ENCODE measurements around the gene SLC16A1. TPM values are rescaled to one million over a fixed set of nuclear protein-coding genes. Genes with fewer than 3 reads are reported as not detected.

The SLC16A1 gene
- total and polyA plus RNA-seq, 7 experiments from 2014 or later, result 8.7 to 43.6 (median 12.5) TPM

GRCh38 chr1:112923234-112923958 is 32.6 kb downstream of the SLC16A1 start:
- POLR2A ChIA-PET, result no interaction called here

GRCh38 chr1:112911506-112912220 is 44.3 kb downstream of the SLC16A1 start:
- ChIA-PET POLR2A (no interaction called here), CTCF (no interaction called here)
- ATAC-seq (no peak), DNase-seq (no peak)
- Mint-ChIP-seq H3K4me1 (peaks cover 0 to 2% (median 0%) of the 10 kb centered on the region in 7 donors), H3K27me3 (no peaks in the 10 kb centered on the region), H3K27ac (peak overlapping the region in 1 of 9 donors; percentile 23), H3K9me3 (no peaks in the 10 kb centered on the region), H3K4me3 (no peak overlapping the region), H3K36me3 (peaks cover 12 to 34% (median 26%) of the 10 kb centered on the region in 5 donors)
- intact Hi-C loops (cut with micrococcal nuclease), result no loop called here
- no peak overlapping the region for H3K27ac ChIP-seq (ENCODE audit: low read depth, low read length)
- no peak overlapping the region for H3K4me3 ChIP-seq (ENCODE audit: low read length)
- no peaks in the 10 kb centered on the region for H3K27me3 ChIP-seq (ENCODE audit: control insufficient read depth in 2 of 2, insufficient read depth in 2 of 2, low read length in 2 of 2)
- H3K4me1 ChIP-seq (ENCODE audit: control insufficient read depth in 2 of 2, insufficient read depth in 2 of 2, low read length in 2 of 2), result no peaks in the 10 kb centered on the region
- no peaks in the 10 kb centered on the region for H3K9me3 ChIP-seq (ENCODE audit: control insufficient read depth in 2 of 3, low read length in 3 of 3)
- peaks cover 0 to 5% (median 0%) of the 10 kb centered on the region in 3 experiments for H3K36me3 ChIP-seq (ENCODE audit: control insufficient read depth in 2 of 3, insufficient read depth in 3 of 3, low read length in 3 of 3)

More at GRCh38 chr1:112923234-112923958, 32.6 kb downstream of the SLC16A1 start:
- H3K4me3 ChIP-seq (ENCODE audit: low read length), result no peak overlapping the region
- Mint-ChIP-seq H3K36me3 (peaks cover 0 to 44% (median 26%) of the 10 kb centered on the region in 5 donors), H3K4me3 (no peak overlapping the region), H3K27ac (no peak overlapping the region), H3K4me1 (peaks cover 0 to 6% (median 0%) of the 10 kb centered on the region in 7 donors), H3K9me3 (no peaks in the 10 kb centered on the region), H3K27me3 (no peaks in the 10 kb centered on the region)
- no peak overlapping the region for H3K27ac ChIP-seq (ENCODE audit: low read depth, low read length)
- no peaks in the 10 kb centered on the region for H3K4me1 ChIP-seq (ENCODE audit: control insufficient read depth in 2 of 2, insufficient read depth in 2 of 2, low read length in 2 of 2)
- no peaks in the 10 kb centered on the region for H3K27me3 ChIP-seq (ENCODE audit: control insufficient read depth in 2 of 2, insufficient read depth in 2 of 2, low read length in 2 of 2)
- CTCF ChIA-PET, result no interaction called here
- ATAC-seq (no peak), DNase-seq (no peak)
- peaks cover 0 to 12% (median 0%) of the 10 kb centered on the region in 3 experiments for H3K36me3 ChIP-seq (ENCODE audit: control insufficient read depth in 2 of 3, insufficient read depth in 3 of 3, low read length in 3 of 3)
- intact Hi-C loops (cut with micrococcal nuclease), result no loop called here
- no peaks in the 10 kb centered on the region for H3K9me3 ChIP-seq (ENCODE audit: control insufficient read depth in 2 of 3, low read length in 3 of 3)

GRCh38 chr1:112909847-112910246 is 46.1 kb downstream of the SLC16A1 start:
- ATAC-seq (no peak), DNase-seq (no peak)
- H3K4me1 Mint-ChIP-seq, result peaks cover 0 to 10% (median 0%) of the 10 kb centered on the region in 7 donors
- ChIA-PET POLR2A (interaction anchor here (0.6 kb wide), 1 partner anchor 130 kb away, joined by 3 read pairs; no protein-coding TSS in a partner anchor), CTCF (no interaction called here)
- intact Hi-C loops (cut with micrococcal nuclease), result loop anchor here in 1 of 2 donors (10.0 kb wide), 1 partner anchor 45 kb away; the partner anchor contains the start of gene SLC16A1
- no peaks in the 10 kb centered on the region for H3K4me1 ChIP-seq (ENCODE audit: control insufficient read depth in 2 of 2, insufficient read depth in 2 of 2, low read length in 2 of 2)
- peaks cover 0 to 4% (median 0%) of the 10 kb centered on the region in 3 experiments for H3K36me3 ChIP-seq (ENCODE audit: control insufficient read depth in 2 of 3, insufficient read depth in 3 of 3, low read length in 3 of 3)
- no peaks in the 10 kb centered on the region for H3K27me3 ChIP-seq (ENCODE audit: control insufficient read depth in 2 of 2, insufficient read depth in 2 of 2, low read length in 2 of 2)
- no peak overlapping the region for H3K4me3 Mint-ChIP-seq
- no peaks in the 10 kb centered on the region for H3K9me3 Mint-ChIP-seq
- H3K4me3 ChIP-seq (ENCODE audit: low read length), result no peak overlapping the region
- H3K27ac ChIP-seq (ENCODE audit: low read depth, low read length), result no peak overlapping the region
- no peaks in the 10 kb centered on the region for H3K27me3 Mint-ChIP-seq
- peaks cover 5 to 23% (median 16%) of the 10 kb centered on the region in 5 donors for H3K36me3 Mint-ChIP-seq
- H3K9me3 ChIP-seq (ENCODE audit: control insufficient read depth in 2 of 3, low read length in 3 of 3), result no peaks in the 10 kb centered on the region
- no peak overlapping the region for H3K27ac Mint-ChIP-seq

- Histone ChIP-seq H3K4me1 (ENCODE audit: control insufficient read depth in 2 of 2, insufficient read depth in 2 of 2, low read length in 2 of 2) (no peaks in the 10 kb centered on the region), H3K27me3 (ENCODE audit: control insufficient read depth in 2 of 2, insufficient read depth in 2 of 2, low read length in 2 of 2) (no peaks in the 10 kb centered on the region), H3K9me3 (ENCODE audit: control insufficient read depth in 2 of 3, low read length in 3 of 3) (no peaks in the 10 kb centered on the region), H3K27ac (ENCODE audit: low read depth, low read length) (no peak overlapping the region), H3K36me3 (ENCODE audit: control insufficient read depth in 2 of 3, insufficient read depth in 3 of 3, low read length in 3 of 3) (no peaks in the 10 kb centered on the region), H3K4me3 (ENCODE audit: low read length) (no peak overlapping the region)
- ATAC-seq (no peak), DNase-seq (no peak)
- Mint-ChIP-seq H3K27me3 (no peaks in the 10 kb centered on the region), H3K36me3 (peaks cover 0 to 4% (median 0%) of the 10 kb centered on the region in 5 donors), H3K4me3 (no peak overlapping the region), H3K27ac (no peak overlapping the region), H3K4me1 (peaks cover 0 to 25% (median 5%) of the 10 kb centered on the region in 7 donors), H3K9me3 (no peaks in the 10 kb centered on the region)
- ChIA-PET POLR2A (interaction anchor here (0.6 kb wide), 1 partner anchor 936 kb away, joined by 5 read pairs; no protein-coding TSS in a partner anchor), CTCF (interaction anchor here (0.6 to 1.0 kb wide), 2 partner anchors 12 to 26 kb away, joined by 3 read pairs; no protein-coding TSS in a partner anchor)
- intact Hi-C loops (cut with micrococcal nuclease), result loop anchor here in 1 of 2 donors (10.0 kb wide), 1 partner anchor 49 kb away; the partner anchor contains the start of gene SLC16A1
Observed at GRCh38 chr1:112906150-112906698, 49.8 kb downstream of the SLC16A1 start.

GRCh38 chr1:112905395-112906149 is 50.4 kb downstream of the SLC16A1 start:
- peak overlapping the region in 2 of 9 donors; percentile 41 to 43 for H3K27ac Mint-ChIP-seq
- peaks cover 0 to 25% (median 5%) of the 10 kb centered on the region in 7 donors for H3K4me1 Mint-ChIP-seq
- ATAC-seq (no peak), DNase-seq (no peak)
- H3K4me3 Mint-ChIP-seq, result no peak overlapping the region
- no peaks in the 10 kb centered on the region for H3K27me3 Mint-ChIP-seq
- intact Hi-C loops (cut with micrococcal nuclease), result loop anchor here in 1 of 2 donors (10.0 kb wide), 1 partner anchor 49 kb away; the partner anchor contains the start of gene SLC16A1
- no peaks in the 10 kb centered on the region for H3K9me3 Mint-ChIP-seq
- H3K4me3 ChIP-seq (ENCODE audit: low read length), result no peak overlapping the region
- H3K4me1 ChIP-seq (ENCODE audit: control insufficient read depth in 2 of 2, insufficient read depth in 2 of 2, low read length in 2 of 2), result no peaks in the 10 kb centered on the region
- CTCF ChIA-PET, result interaction anchor here (0.6 kb wide), 1 partner anchor 13 kb away, joined by 3 read pairs; no protein-coding TSS in a partner anchor
- H3K36me3 Mint-ChIP-seq, result peaks cover 0 to 3% (median 0%) of the 10 kb centered on the region in 5 donors
- H3K27me3 ChIP-seq (ENCODE audit: control insufficient read depth in 2 of 2, insufficient read depth in 2 of 2, low read length in 2 of 2), result no peaks in the 10 kb centered on the region
- no peak overlapping the region for H3K27ac ChIP-seq (ENCODE audit: low read depth, low read length)
- H3K36me3 ChIP-seq (ENCODE audit: control insufficient read depth in 2 of 3, insufficient read depth in 3 of 3, low read length in 3 of 3), result no peaks in the 10 kb centered on the region
- POLR2A ChIA-PET, result no interaction called here
- no peaks in the 10 kb centered on the region for H3K9me3 ChIP-seq (ENCODE audit: control insufficient read depth in 2 of 3, low read length in 3 of 3)

- no peaks in the 10 kb centered on the region for H3K27me3 Mint-ChIP-seq
- no peaks in the 10 kb centered on the region for H3K36me3 ChIP-seq (ENCODE audit: control insufficient read depth in 2 of 3, insufficient read depth in 3 of 3, low read length in 3 of 3)
- peaks cover 0 to 3% (median 0%) of the 10 kb centered on the region in 5 donors for H3K36me3 Mint-ChIP-seq
- DNase-seq, result no peak
- no peaks in the 10 kb centered on the region for H3K27me3 ChIP-seq (ENCODE audit: control insufficient read depth in 2 of 2, insufficient read depth in 2 of 2, low read length in 2 of 2)
- H3K4me1 ChIP-seq (ENCODE audit: control insufficient read depth in 2 of 2, insufficient read depth in 2 of 2, low read length in 2 of 2), result no peaks in the 10 kb centered on the region
- H3K27ac Mint-ChIP-seq, result peak overlapping the region in 1 of 9 donors; percentile 44
- no peak for ATAC-seq
- H3K4me1 Mint-ChIP-seq, result peaks cover 0 to 25% (median 5%) of the 10 kb centered on the region in 7 donors
- no peak overlapping the region for H3K4me3 Mint-ChIP-seq
- H3K27ac ChIP-seq (ENCODE audit: low read depth, low read length), result no peak overlapping the region
- POLR2A ChIA-PET, result no interaction called here
- no peaks in the 10 kb centered on the region for H3K9me3 ChIP-seq (ENCODE audit: control insufficient read depth in 2 of 3, low read length in 3 of 3)
- H3K4me3 ChIP-seq (ENCODE audit: low read length), result no peak overlapping the region
- peaks cover 0 to 1% (median 0%) of the 10 kb centered on the region in 11 donors for H3K9me3 Mint-ChIP-seq
- CTCF ChIA-PET, result no interaction called here
- intact Hi-C loops (cut with micrococcal nuclease), result loop anchor here in 1 of 2 donors (10.0 kb wide), 1 partner anchor 50 kb away; the partner anchor contains the start of gene SLC16A1
Observed at GRCh38 chr1:112904831-112905261, 51.1 kb downstream of the SLC16A1 start.

All from naive thymus-derived CD4-positive, alpha-beta T cell (primary cell).